RWPE1 (cell line): Measurements from ENCODE around the gene OR2V1.

Source experiments
- CTCF ChIA-PET: fragments of 350-600 bp; sonication (Branson Sonifier 250); formaldehyde crosslinking; extraction: SDS; loops from one replicate; lab custom pipeline; 2021; lab: Yijun Ruan, JAX
- POLR2A ChIA-PET: fragments of 400-600 bp; formaldehyde crosslinking; extraction: SDS; loops from one replicate; lab custom pipeline; 2020; ENCODE audit warnings: antibody characterized with exemption; ENCODE audit not compliant: low non-redundant PET; lab: Yijun Ruan, JAX
- DNase-seq: peaks from one replicate; pipeline ENCODE4 v3.0.0; 2012; ENCODE audit warnings: low spot score
- H3K27ac ChIP-seq: fragments of 450-650 bp; 2 replicates; pipeline ENCODE4 v1.5.1; 2017
- CTCF ChIP-seq: fragments of 450-650 bp; conservative IDR thresholded peaks from 2 replicates; pipeline ENCODE4 v1.5.1; 2017; ENCODE audit warnings: low read depth, mild to moderate bottlenecking

OR2V1 gene

GRCh38 chr5:181092428-181092827, 38.5 kb downstream of the OR2V1 start:
- no peak for DNase-seq
- TF ChIP-seq CTCF, result no peak
- CTCF ChIA-PET, result interaction anchor here (0.5 kb wide), 1 partner anchor 80 kb away, joined by 3 read pairs; no protein-coding TSS in a partner anchor
- POLR2A ChIA-PET, result no interaction called here
- no peak overlapping the region for H3K27ac ChIP-seq

GRCh38 chr5:181088289-181088688, 42.7 kb downstream of the OR2V1 start:
- ChIA-PET CTCF (interaction anchor here (0.6 to 0.9 kb wide), 4 partner anchors 63 to 258 kb away, joined by 3 to 4 read pairs (median 4); no protein-coding TSS in a partner anchor), POLR2A (no interaction called here)
- TF ChIP-seq CTCF, result peak; percentile 27; the same call in 1 of the 2 replicates
- DNase-seq, result peak; percentile 69
- H3K27ac ChIP-seq, result no peak overlapping the region

- H3K27ac ChIP-seq, result no peak overlapping the region
- no peak for TF ChIP-seq CTCF
- DNase-seq, result no peak
- ChIA-PET POLR2A (no interaction called here), CTCF (interaction anchor here (0.8 kb wide), 1 partner anchor 13 kb away, joined by 3 read pairs; no protein-coding TSS in a partner anchor)
Observed at GRCh38 chr5:181087309-181087708, 43.7 kb downstream of the OR2V1 start.

GRCh38 chr5:181086884-181087205, 44.1 kb downstream of the OR2V1 start:
- CTCF ChIA-PET, result interaction anchor here (0.6 kb wide), 1 partner anchor 23 kb away, joined by 3 read pairs; no protein-coding TSS in a partner anchor
- TF ChIP-seq CTCF, result no peak
- POLR2A ChIA-PET, result no interaction called here
- DNase-seq, result no peak
- H3K27ac ChIP-seq, result no peak overlapping the region

- CTCF ChIA-PET, result interaction anchor here (0.5 to 1.1 kb wide), 4 partner anchors 23 to 218 kb away, joined by 3 to 8 read pairs (median 4); no protein-coding TSS in a partner anchor
- POLR2A ChIA-PET, result no interaction called here
- no peak overlapping the region for H3K27ac ChIP-seq
- DNase-seq, result no peak
- TF ChIP-seq CTCF, result no peak
Observed at GRCh38 chr5:181086026-181086883, 44.7 kb downstream of the OR2V1 start.

GRCh38 chr5:181084621-181085195, 46.3 kb downstream of the OR2V1 start:
- POLR2A ChIA-PET, result no interaction called here
- CTCF ChIA-PET, result interaction anchor here (1.1 kb wide), 1 partner anchor 30 kb away, joined by 8 read pairs; no protein-coding TSS in a partner anchor
- TF ChIP-seq CTCF, result no peak
- DNase-seq, result no peak
- no peak overlapping the region for H3K27ac ChIP-seq
